Measurements from ENCODE around the gene MYZAP. TPM values are rescaled to one million over a fixed set of nuclear protein-coding genes. Genes with fewer than 3 reads are reported as not detected.

Gene MYZAP
- polyA plus RNA-seq, 1 donor from 2014 or later = not detected

- TF ChIP-seq REST (IDR thresholded peaks at IDR 0.05; ENCODE audit: borderline replicate concordance) = no peak
- no peak for TF ChIP-seq SMC3 (conservative IDR thresholded peaks at IDR 0.05; ENCODE audit: poor library complexity)
- TF ChIP-seq EZH2 (IDR thresholded peaks at IDR 0.05; ENCODE audit: borderline replicate concordance, insufficient read depth, low read length, poor library complexity, severe bottlenecking) = no peak
- no peak for TF ChIP-seq EP300 (conservative IDR thresholded peaks at IDR 0.05; ENCODE audit: poor library complexity, severe bottlenecking)
- TF ChIP-seq MXI1 (conservative IDR thresholded peaks at IDR 0.05; ENCODE audit: poor library complexity, severe bottlenecking) = no peak
- TF ChIP-seq RAD21 (conservative IDR thresholded peaks at IDR 0.05) = no peak
- TF ChIP-seq CTCF (IDR thresholded peaks at IDR 0.05; ENCODE audit: poor library complexity, severe bottlenecking) = no peak
- TF ChIP-seq TAF1 (IDR thresholded peaks at IDR 0.05; ENCODE audit: low read depth) = no peak
- no peak for TF ChIP-seq POLR2AphosphoS5 (IDR thresholded peaks at IDR 0.05)
- Histone ChIP-seq H3K9me2 (ENCODE audit: insufficient read depth, low read length) (no peaks in the 10 kb centered on the region), H2AFZ (ENCODE audit: low read depth, low read length) (no peak overlapping the region)
Observed at GRCh38 chr15:57556040-57556439, 35.7 kb upstream of the MYZAP start.

GRCh38 chr15:57557267-57557666, 34.4 kb upstream of the MYZAP start:
- H4K20me1 ChIP-seq (ENCODE audit: insufficient read depth) = no peaks in the 10 kb centered on the region
- H3K4me2 ChIP-seq (ENCODE audit: low read length) = no peak overlapping the region
- H3K9me2 ChIP-seq (ENCODE audit: insufficient read depth, low read length) = no peaks in the 10 kb centered on the region
- H3K27me3 ChIP-seq (ENCODE audit: insufficient read depth, low read depth, low read length) = no peaks in the 10 kb centered on the region
- no peaks in the 10 kb centered on the region for H3K9me3 ChIP-seq (ENCODE audit: low read length)
- no peak overlapping the region for H2AFZ ChIP-seq (ENCODE audit: low read depth, low read length)
- no peaks in the 10 kb centered on the region for H3K79me2 ChIP-seq (replicated peaks; ENCODE audit: insufficient read depth, low read length)
- H3K9ac ChIP-seq (ENCODE audit: low read length) = no peak overlapping the region
- H3K36me3 ChIP-seq (ENCODE audit: insufficient read depth, low read length) = no peaks in the 10 kb centered on the region
- H3K27ac ChIP-seq (ENCODE audit: low read length) = no peak overlapping the region
- no peaks in the 10 kb centered on the region for H3F3A ChIP-seq (ENCODE audit: insufficient read depth, low read length, poor library complexity, severe bottlenecking)
- TF ChIP-seq EZH2 (IDR thresholded peaks at IDR 0.05; ENCODE audit: borderline replicate concordance, insufficient read depth, low read length, poor library complexity, severe bottlenecking) = no peak
- no peak for TF ChIP-seq CTCF (IDR thresholded peaks at IDR 0.05; ENCODE audit: poor library complexity, severe bottlenecking)
- no peak for TF ChIP-seq POLR2AphosphoS5 (IDR thresholded peaks at IDR 0.05)
- no peak for TF ChIP-seq EP300 (conservative IDR thresholded peaks at IDR 0.05; ENCODE audit: poor library complexity, severe bottlenecking)
- TF ChIP-seq TAF1 (IDR thresholded peaks at IDR 0.05; ENCODE audit: low read depth) = no peak
- no peak for TF ChIP-seq RAD21 (conservative IDR thresholded peaks at IDR 0.05)
- no peak for TF ChIP-seq SMC3 (conservative IDR thresholded peaks at IDR 0.05; ENCODE audit: poor library complexity)
- TF ChIP-seq REST (IDR thresholded peaks at IDR 0.05; ENCODE audit: borderline replicate concordance) = no peak
- no peak for TF ChIP-seq MXI1 (conservative IDR thresholded peaks at IDR 0.05; ENCODE audit: poor library complexity, severe bottlenecking)
- no peak overlapping the region for H3K4me3 ChIP-seq (ENCODE audit: low read length)

More at GRCh38 chr15:57556040-57556439, 35.7 kb upstream of the MYZAP start:
- no peak overlapping the region for H3K4me3 ChIP-seq (ENCODE audit: low read length)
- H3K4me2 ChIP-seq (ENCODE audit: low read length) = no peak overlapping the region
- no peaks in the 10 kb centered on the region for H3K27me3 ChIP-seq (ENCODE audit: insufficient read depth, low read depth, low read length)
- H3F3A ChIP-seq (ENCODE audit: insufficient read depth, low read length, poor library complexity, severe bottlenecking) = no peaks in the 10 kb centered on the region
- no peaks in the 10 kb centered on the region for H3K79me2 ChIP-seq (replicated peaks; ENCODE audit: insufficient read depth, low read length)
- no peaks in the 10 kb centered on the region for H3K9me3 ChIP-seq (ENCODE audit: low read length)
- no peak overlapping the region for H3K9ac ChIP-seq (ENCODE audit: low read length)
- no peaks in the 10 kb centered on the region for H3K36me3 ChIP-seq (ENCODE audit: insufficient read depth, low read length)
- no peak overlapping the region for H3K27ac ChIP-seq (ENCODE audit: low read length)
- H4K20me1 ChIP-seq (ENCODE audit: insufficient read depth) = no peaks in the 10 kb centered on the region
